Muscle of back (tissue), 11 donors: ENCODE data around the gene AKT3. TPM values are rescaled to one million over a fixed set of nuclear protein-coding genes. Genes with fewer than 3 reads are reported as not detected.
A peak's percentile ranks its signal among the peaks of the same experiment; 100 is the strongest.
"Not testable (repeated sequence)": the region's sequence is repeated elsewhere in the genome, so short reads cannot be mapped to it uniquely, and the experiment has no call there.

Experiments
- DNase-seq, 3 donors: peaks; one replicate each; pipeline versions ENCODE4 v3.0.0 to v3.0.0-alpha.2; 2013
- polyA plus RNA-seq, 10 donors: library from polyadenylated mRNA; unstranded; fragments of 120-200 nt; gene quantifications; one replicate each; pipeline ENCODE4 v1.2.1, GENCODE V29; 2013; ENCODE audit not compliant: insufficient read length in 10 of 10

The AKT3 gene
- polyA plus RNA-seq, 10 donors: 18.3 to 26.9 (median 23.2) TPM

DNA sequence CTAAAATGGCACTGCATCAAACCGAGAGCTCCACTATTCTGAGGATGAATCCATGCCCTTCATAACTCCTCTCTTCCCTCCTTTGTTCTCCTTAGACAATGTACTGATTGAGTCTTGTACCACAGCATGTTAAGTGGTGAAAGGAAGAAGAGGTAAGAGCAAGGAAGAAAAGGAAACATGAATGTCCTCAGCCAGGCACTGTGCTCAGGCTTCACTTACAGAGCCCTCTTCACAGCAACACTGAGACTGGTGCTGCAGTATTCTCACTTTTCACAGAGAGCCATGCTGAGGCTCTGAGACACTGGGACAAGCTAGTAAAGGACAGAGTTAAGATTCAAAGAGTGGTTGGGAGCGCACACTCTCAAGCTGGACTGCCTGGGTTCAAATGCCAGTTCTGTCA is 143.5 kb downstream of the AKT3 start:
- DNase-seq: no peak

- DNase-seq: no peak
Observed at GRCh38 chr1:243705585-243705984, 144.5 kb downstream of the AKT3 start.

GRCh38 chr1:243701872-243702271 is 148.2 kb downstream of the AKT3 start:
- DNase-seq: no peak

DNA sequence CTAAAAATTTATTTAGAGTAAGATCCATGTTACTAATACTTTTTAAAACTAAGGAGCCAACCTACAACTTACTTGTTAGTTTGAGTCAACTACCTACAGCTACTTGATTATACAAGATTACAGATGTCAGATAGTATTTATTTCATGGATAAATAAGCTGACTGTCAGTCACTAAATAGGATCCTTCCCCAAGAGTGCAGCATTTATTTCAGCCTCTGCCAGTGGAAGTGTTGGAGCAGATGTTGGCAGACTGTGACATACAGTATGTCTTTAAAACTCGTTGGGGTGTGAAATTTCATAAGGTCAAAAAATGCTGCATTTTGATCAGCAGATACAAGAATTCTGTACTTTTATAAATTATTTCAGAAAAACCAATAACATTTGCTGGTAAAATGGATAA is 156.2 kb downstream of the AKT3 start:
- DNase-seq: peak in 1 of 3 donors; percentile 15

DNA sequence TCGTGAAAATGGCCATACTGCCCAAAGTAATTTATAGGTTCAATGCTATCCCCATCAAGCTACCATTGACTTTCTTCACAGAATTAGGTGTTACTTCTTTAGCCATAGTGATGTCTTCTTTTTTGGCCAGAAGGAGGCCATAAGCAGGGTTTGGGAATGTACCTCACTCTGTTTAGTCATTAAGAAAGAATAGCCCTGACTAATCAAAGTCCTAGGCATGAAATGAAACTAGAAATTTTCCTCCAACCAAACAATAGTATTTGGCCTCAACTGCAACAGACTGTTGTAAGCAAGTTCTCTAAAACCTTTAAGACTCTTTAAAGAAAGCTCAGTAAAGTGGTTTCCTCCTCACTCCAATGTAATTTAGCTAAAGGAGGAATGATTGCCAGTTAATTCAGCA is 163.9 kb downstream of the AKT3 start:
- no peak for DNase-seq

- DNase-seq: no peak
Observed at GRCh38 chr1:243680860-243681259, 169.2 kb downstream of the AKT3 start.

DNA sequence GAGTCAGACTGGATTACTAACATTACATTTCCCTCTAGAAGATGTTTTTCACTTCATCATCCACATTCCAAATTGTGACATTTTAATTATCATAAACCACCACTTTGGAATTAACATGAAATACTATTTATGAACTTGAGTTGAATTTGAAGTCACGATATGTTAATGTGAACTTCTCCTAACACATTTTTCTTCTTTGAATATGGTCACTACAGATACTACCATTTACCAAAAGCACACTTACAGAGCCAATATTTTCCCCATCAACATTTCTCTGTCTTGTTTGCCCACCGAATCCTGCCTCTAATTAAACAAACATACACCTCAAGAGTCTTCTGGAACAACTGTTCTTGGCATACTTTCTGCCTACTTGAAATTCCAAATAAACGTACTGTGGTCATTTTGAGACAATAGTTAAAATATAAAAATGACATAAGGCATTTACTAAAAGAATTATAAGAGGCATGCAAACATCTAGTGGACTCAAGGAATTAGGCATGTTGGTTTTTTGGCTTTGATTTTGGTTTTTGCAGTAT is 177.4 kb downstream of the AKT3 start:
- DNase-seq: no peak

DNA sequence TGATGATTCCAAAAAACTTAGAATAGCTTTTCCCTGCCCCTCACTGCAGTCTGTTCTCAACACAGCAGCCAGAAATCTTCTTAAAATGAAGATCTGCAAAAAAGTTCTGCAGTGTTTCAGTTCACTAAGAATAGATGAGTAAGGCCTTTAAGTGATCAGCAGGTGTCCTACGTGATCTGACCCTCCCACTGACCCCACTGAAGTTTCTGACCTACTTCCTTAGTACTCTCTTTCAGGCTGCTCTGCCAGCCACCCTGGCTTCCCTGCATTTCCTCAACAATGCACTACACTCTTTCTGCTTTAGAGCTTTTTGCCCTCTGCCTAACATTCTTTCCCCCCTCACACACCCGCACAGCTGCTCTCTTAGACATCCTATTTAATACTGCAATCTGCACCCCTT is 182.5 kb downstream of the AKT3 start:
- no peak for DNase-seq

GRCh38 chr1:243667133-243667532 is 182.9 kb downstream of the AKT3 start:
- DNase-seq: no peak

DNA sequence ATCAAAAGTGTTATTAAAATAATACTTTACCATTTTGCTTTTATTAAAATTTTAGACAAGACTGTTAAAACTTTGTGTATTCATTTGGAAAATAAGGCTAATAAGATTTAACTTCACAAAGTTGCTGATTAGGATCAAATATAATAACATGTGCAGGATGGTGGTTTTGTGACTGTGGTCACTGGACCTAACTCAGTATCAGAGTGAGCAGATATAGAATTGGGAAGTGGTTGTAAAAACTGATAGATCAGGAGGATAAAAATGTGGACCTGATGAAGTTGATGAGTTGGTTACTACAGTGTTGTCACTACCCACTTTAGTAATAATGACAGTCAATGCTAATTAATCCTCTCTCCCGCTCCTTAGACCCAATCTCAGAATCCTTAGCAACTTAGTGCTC is 186.4 kb downstream of the AKT3 start:
- DNase-seq: no peak

DNA sequence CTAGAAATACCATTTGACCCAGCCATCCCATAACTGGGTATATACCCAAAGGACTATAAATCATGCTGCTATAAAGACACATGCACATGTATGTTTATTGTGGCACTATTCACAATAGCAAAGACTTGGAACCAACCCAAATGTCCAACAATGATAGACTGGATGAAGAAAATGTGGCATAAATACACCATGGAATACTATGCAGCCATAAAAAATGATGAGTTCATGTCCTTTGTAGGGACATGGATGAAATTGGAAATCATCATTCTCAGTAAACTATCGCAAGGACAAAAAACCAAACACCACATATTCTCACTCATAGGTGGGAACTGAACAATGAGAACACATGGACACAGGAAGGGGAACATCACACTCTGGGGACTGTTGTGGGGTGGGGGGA is 187.9 kb downstream of the AKT3 start:
- not testable (repeated sequence) for DNase-seq

DNA sequence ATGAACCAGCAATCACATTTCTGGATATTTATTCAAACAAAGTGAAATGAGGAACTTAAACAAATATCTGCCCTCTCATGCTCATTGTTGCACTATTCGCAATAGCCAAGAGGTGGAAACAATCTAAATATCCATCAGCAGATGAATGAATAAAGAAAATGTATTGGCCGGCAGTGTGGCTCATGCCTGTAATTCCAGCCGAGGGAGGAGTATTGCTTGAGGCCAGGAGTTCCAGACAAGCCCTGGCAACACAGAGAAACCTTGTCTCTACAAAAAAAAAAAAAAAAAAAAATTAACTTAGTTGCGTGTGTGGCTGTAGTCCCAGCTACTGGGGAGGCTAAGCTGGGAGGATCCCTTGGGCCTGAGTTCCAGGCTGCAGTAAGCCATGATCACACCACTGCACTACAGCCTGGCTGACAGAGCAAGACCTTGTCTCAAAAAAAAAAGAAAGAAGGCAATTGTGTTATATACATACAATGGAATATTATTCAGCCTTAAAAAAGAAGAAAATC is 191.4 kb downstream of the AKT3 start:
- no peak for DNase-seq

- no peak for DNase-seq
Observed at GRCh38 chr1:243657793-243658192, 192.2 kb downstream of the AKT3 start.

GRCh38 chr1:243649530-243649929 is 200.5 kb downstream of the AKT3 start:
- not testable (repeated sequence) for DNase-seq

- no peak for DNase-seq
Observed at GRCh38 chr1:243646841-243647240, 203.2 kb downstream of the AKT3 start.

- no peak for DNase-seq
Observed at GRCh38 chr1:243645281-243645680, 204.8 kb downstream of the AKT3 start.

- DNase-seq: peak; percentile 0 to 16 (median 10)
Observed at GRCh38 chr1:243642936-243643335, 207.1 kb downstream of the AKT3 start.

- no peak for DNase-seq
Observed at GRCh38 chr1:243639027-243639658, 210.9 kb downstream of the AKT3 start.

DNA sequence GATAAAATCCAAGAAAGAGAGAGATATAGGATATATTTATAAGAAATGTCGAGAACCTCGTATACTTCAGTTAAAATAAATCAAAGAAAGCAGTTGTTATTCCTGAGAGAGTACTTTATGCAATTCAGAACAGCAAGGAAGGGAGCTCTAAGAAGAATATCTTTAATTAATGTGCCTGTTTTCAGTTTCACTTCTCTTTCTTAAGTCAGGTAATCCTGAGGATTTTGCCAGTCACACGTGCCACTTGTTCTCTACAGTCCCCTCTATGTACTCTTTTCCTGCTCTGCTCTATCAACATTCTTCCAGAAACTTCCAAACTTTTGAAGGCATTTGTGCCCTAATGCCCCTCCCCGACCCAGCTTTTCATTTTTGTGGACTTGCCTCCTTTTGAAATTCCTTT is 211.9 kb downstream of the AKT3 start:
- no peak for DNase-seq

DNA sequence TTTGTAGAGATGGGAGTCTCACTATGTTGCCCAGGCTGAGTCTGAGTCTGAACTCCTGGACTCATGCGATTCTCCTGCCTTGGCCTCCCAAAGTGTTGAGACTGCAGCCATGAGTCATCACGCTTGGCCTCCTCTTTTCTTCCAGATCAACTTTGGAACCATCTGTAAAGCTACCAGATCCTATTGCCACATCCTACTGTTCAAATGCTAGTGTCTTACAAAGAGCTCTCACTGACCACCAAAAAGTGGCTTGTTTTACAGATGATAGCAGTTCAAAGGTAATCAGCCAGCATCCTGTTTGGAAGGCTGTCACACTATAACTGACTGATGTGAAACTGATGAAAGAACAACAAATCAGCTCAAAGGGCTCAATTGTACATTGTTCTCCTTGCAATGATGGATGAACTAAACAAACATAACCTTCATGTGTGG is 221.6 kb downstream of the AKT3 start:
- DNase-seq: no peak

DNA sequence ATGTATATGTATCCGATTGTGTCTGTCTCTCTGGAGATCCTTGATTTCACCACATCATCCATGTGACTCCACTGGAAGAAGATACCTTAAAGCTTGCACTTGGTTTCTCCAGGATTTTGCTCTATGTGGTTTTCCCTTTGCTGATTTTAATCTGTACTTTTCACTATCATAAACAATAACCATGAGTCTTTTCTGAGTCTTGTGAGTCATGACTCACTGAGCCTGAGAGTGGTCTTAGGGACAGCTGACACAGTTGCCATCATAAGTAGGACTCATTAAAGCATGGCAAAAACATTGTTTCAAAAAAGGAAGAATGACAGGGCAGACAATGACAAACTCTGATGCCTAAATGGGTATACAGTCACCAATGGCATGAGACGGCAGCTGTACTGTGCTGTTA is 226.2 kb downstream of the AKT3 start:
- no peak for DNase-seq

DNA sequence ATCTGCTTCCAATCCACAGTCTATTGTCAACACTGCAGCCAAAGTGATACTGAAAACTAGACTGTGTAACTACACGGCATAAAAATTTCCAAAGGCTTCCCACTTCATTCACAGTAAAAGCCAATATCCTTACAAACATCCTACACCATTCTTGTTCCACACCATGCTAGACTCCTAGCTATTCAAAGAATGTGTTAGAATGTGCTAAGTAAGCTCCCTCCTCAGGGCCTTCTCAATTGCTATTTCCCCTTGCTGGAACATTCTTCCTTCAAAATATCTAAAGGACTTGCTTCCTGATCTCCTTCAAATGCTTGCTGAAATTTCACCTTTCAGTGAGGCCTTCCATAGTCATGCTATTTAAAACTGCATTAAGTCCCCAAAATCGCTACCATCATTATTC is 228.1 kb downstream of the AKT3 start:
- no peak for DNase-seq

DNA sequence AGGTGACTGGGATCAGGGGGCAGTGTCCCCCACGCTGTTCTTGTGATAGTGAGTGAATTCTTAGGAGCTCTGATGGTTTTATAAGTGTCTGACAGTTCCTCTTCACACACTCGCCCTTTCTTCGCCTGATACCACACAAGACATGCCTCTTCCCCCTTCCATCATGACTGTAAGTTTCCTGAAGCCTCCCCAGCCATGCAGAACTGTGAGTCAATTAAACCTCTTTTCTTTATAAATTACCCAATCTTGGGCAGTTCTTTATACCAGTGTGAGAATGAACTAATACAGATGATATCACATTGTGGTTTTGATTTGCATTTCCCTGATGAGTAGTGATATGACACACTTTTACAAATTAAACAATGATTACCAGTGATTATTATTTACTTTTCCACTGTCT is 229.9 kb downstream of the AKT3 start:
- no peak for DNase-seq

DNA sequence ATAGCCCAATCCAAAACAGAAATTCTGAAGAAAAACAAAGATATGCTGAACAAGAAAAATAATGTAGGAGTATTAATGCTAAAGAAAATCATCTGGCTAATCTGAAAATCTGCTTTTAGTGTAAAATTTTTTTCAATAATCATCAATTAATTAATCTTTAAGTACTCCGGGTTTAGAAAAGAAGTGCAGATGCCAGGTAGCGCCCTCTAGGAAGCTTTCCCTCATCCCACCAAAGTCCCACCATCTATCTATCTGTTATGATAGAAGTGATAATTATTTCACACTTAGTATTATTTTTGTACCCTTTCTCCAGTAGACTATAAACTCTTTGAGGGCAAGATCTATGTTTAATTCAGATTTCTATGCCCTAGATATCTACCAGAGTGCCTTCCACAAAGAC is 240.3 kb downstream of the AKT3 start:
- no peak for DNase-seq
